Epithelial cell of esophagus (primary cell): ENCODE results near the gene LAPTM4A.
"Not testable (repeated sequence)": the region's sequence is repeated elsewhere in the genome, so short reads cannot be mapped to it uniquely, and the experiment has no call there.

Experiments
- DNase-seq: peaks from one replicate; pipeline ENCODE4 v3.0.0; 2010; ENCODE audit warnings: low read depth
- H3K4me3 ChIP-seq: 2 replicates; pipeline ENCODE4 v1.5.1; 2011; ENCODE audit warnings: mild to moderate bottlenecking, low read length, control low read depth
- CTCF ChIP-seq: IDR thresholded peaks from 2 replicates; pipeline ENCODE4 v1.5.1; 2011; ENCODE audit warnings: low read depth, mild to moderate bottlenecking, low read length, control low read depth, inconsistent platforms; ENCODE audit not compliant: insufficient read depth; ENCODE audit errors: missing control alignments

Gene LAPTM4A

GRCh38 chr2:20094142-20094755 is 42.8 kb upstream of the LAPTM4A start:
- DNase-seq = no peak
- TF ChIP-seq CTCF = no peak
- H3K4me3 ChIP-seq = no peak overlapping the region

- peak; percentile 73 for DNase-seq
- TF ChIP-seq CTCF = peak; percentile 68
- no peak overlapping the region for H3K4me3 ChIP-seq
These were observed 42.1 kb upstream of the LAPTM4A start for GRCh38 chr2:20093263-20094141.

- peak; percentile 70 for DNase-seq
- H3K4me3 ChIP-seq = no peak overlapping the region
- TF ChIP-seq CTCF = no peak
These were observed 41.4 kb upstream of the LAPTM4A start for GRCh38 chr2:20092901-20093235.

GRCh38 chr2:20092226-20092900 is 40.9 kb upstream of the LAPTM4A start:
- no peak for DNase-seq
- no peak overlapping the region for H3K4me3 ChIP-seq
- TF ChIP-seq CTCF = no peak

GRCh38 chr2:20091305-20091991 is 40.0 kb upstream of the LAPTM4A start:
- TF ChIP-seq CTCF = no peak
- no peak overlapping the region for H3K4me3 ChIP-seq
- peak; percentile 86 for DNase-seq

GRCh38 chr2:20089715-20090464 is 38.5 kb upstream of the LAPTM4A start:
- no peak for TF ChIP-seq CTCF
- DNase-seq = no peak
- H3K4me3 ChIP-seq = no peak overlapping the region

GRCh38 chr2:20085909-20086308 is 34.5 kb upstream of the LAPTM4A start:
- not testable (repeated sequence) for DNase-seq

GRCh38 chr2:20082812-20083211 is 31.4 kb upstream of the LAPTM4A start:
- DNase-seq, H3K4me3 ChIP-seq: not testable (repeated sequence)

More at GRCh38 chr2:20085909-20086308, 34.5 kb upstream of the LAPTM4A start:
- not testable (repeated sequence) for H3K4me3 ChIP-seq
